K562 (cell line): ENCODE results near the gene NUP133. TPM values are rescaled to one million over a fixed set of nuclear protein-coding genes. Genes with fewer than 3 reads are reported as not detected.
A peak's percentile ranks its signal among the peaks of the same experiment; 100 is the strongest.

Experiments
- ATAC-seq: fragments of 200-7000 bp; cut with Tn5 transposase; 3 replicates; pipeline ENCODE4 v1.9.1; 2020; ENCODE audit warnings: moderate library complexity
- BruUV-seq: library from RNA; stranded (reverse); fragments of 400-500 nt; replicated peaks from 2 replicates; lab custom pipeline; 2021; lab: Mats Ljungman, UMichigan
- CTCF ChIA-PET: fragments of 300-600 bp; formaldehyde crosslinking; extraction: SDS; loops from one replicate; lab custom pipeline; 2021; ENCODE audit warnings: low intra/inter-chr PET ratio; lab: Yijun Ruan, JAX
- POLR2A ChIA-PET: fragments of 300-600, 350-650 bp; sonication (Branson Sonifier 250); formaldehyde crosslinking; extraction: SDS; loops from one replicate; lab custom pipeline; 2021; ENCODE audit warnings: antibody characterized with exemption, inconsistent platforms; lab: Yijun Ruan, JAX
- DNase-seq, 4 experiments: peaks; one replicate each; pipeline versions ENCODE4 v3.0.0 to v3.0.0-alpha.2; 2011 to 2018; ENCODE audit warnings: low spot score in 3 of 4, mixed read lengths in 3 of 4; ENCODE audit errors: extremely low read depth in 1 of 4
- FAIRE-seq: peaks from 2 replicates; lab custom pipeline; 2011; peaks lifted over from hg19 to GRCh38; lab: Jason Lieb, UNC
- H2AFZ ChIP-seq: 2 replicates; pipeline ENCODE4 v1.6.0; 2011; ENCODE audit warnings: low read depth, low read length, control low read depth, inconsistent platforms
- H3K27ac ChIP-seq: fragments of 200-600 bp; 3 replicates; pipeline ENCODE4 v1.8.0; 2011; ENCODE audit warnings: low read depth, mild to moderate bottlenecking, control low read depth, inconsistent platforms, low read length, moderate library complexity, mixed read lengths; ENCODE audit errors: extremely low read depth
- H3K27me3 ChIP-seq, 2 experiments: fragments of 300-600 bp in 1 of 2; 2 replicates in 1 of 2; 3 replicates in 1 of 2; pipeline versions ENCODE4 v1.6.0 to v1.8.0; 2011; ENCODE audit warnings: inconsistent platforms in 2 of 2, low read length in 2 of 2, mild to moderate bottlenecking in 1 of 2, mixed read lengths in 1 of 2, moderate library complexity in 1 of 2; ENCODE audit not compliant: control insufficient read depth in 2 of 2, insufficient read depth in 2 of 2
- H3K36me3 ChIP-seq: fragments of 300-600 bp; 3 replicates; pipeline ENCODE4 v1.8.0; 2011; ENCODE audit warnings: mild to moderate bottlenecking, low read length, inconsistent platforms; ENCODE audit not compliant: control insufficient read depth, insufficient read depth
- H3K4me1 ChIP-seq, 2 experiments: fragments of 200-600 bp in 1 of 2; replicated peaks in 1 of 2; 2 replicates in 1 of 2; 3 replicates in 1 of 2; pipeline versions ENCODE4 v1.5.1 to v1.8.0; 2011; ENCODE audit warnings: inconsistent platforms in 2 of 2, low read length in 2 of 2, mild to moderate bottlenecking in 1 of 2, mixed read lengths in 1 of 2, moderate library complexity in 1 of 2; ENCODE audit not compliant: control insufficient read depth in 2 of 2, insufficient read depth in 2 of 2
- H3K4me2 ChIP-seq: 2 replicates; pipeline ENCODE4 v1.6.1; 2011; ENCODE audit warnings: low read length, control low read depth, inconsistent platforms, mixed read lengths; ENCODE audit not compliant: insufficient read depth
- H3K4me3 ChIP-seq: fragments of 200-600 bp; sonication (generic), shearing (Covaris generic); 2 replicates; pipeline ENCODE4 v1.5.1; 2016; ENCODE audit warnings: control low read depth, inconsistent platforms
- H3K79me2 ChIP-seq: fragments of 200-600 bp; 3 replicates; pipeline ENCODE4 v1.8.0; 2011; ENCODE audit warnings: low read length, inconsistent platforms; ENCODE audit not compliant: control insufficient read depth, insufficient read depth
- H3K9ac ChIP-seq, 2 experiments: 2 replicates each; pipeline versions ENCODE4 v1.6.0 to v1.6.1; 2011; ENCODE audit warnings: low read depth in 2 of 2, low read length in 2 of 2, control low read depth in 1 of 2, inconsistent platforms in 1 of 2, mild to moderate bottlenecking in 1 of 2, mixed read lengths in 1 of 2; ENCODE audit not compliant: insufficient read depth in 1 of 2
- H3K9me1 ChIP-seq: one replicate; pipeline ENCODE4 v1.6.0; 2011; ENCODE audit warnings: inconsistent platforms, mild to moderate bottlenecking, low read length, moderate library complexity; ENCODE audit not compliant: control insufficient read depth, insufficient read depth
- H3K9me3 ChIP-seq: replicated peaks from 2 replicates; pipeline ENCODE4 v1.5.1; 2011; ENCODE audit warnings: low read depth, low read length, inconsistent platforms; ENCODE audit not compliant: control insufficient read depth, insufficient read depth
- H4K20me1 ChIP-seq: replicated peaks from 2 replicates; pipeline ENCODE4 v1.6.1; 2011; ENCODE audit warnings: low read length, inconsistent platforms, mixed read lengths; ENCODE audit not compliant: control insufficient read depth, insufficient read depth
- E2F5 ChIP-seq: sonication (generic); formaldehyde crosslinking; IDR thresholded peaks from 2 replicates; pipeline ENCODE4 v1.8.0; 2022; ENCODE audit warnings: mild to moderate bottlenecking, missing genetic modification reagents
- EHMT2 ChIP-seq: fragments of 450-650 bp; IDR thresholded peaks from 2 replicates; pipeline ENCODE4 v1.6.1; 2018; ENCODE audit warnings: antibody characterized with exemption
- ID3 ChIP-seq, 2 experiments: fragments of 250-450 bp in 1 of 2; fragments of 450-650 bp in 1 of 2; sonication (Bioruptor Pico) in 1 of 2; IDR thresholded peaks; 2 replicates each; pipeline versions ENCODE4 v1.6.1 to v1.8.0; 2016 to 2021; ENCODE audit warnings: mild to moderate bottlenecking in 2 of 2, moderate library complexity in 2 of 2, missing compliant biosample characterization in 1 of 2, missing genetic modification characterization in 1 of 2
- KAT7 ChIP-seq: sonication (generic); formaldehyde crosslinking; IDR thresholded peaks from 2 replicates; pipeline ENCODE4 v1.8.0; 2022; ENCODE audit warnings: missing genetic modification reagents, mild to moderate bottlenecking, borderline replicate concordance
- PBX2 ChIP-seq, 2 experiments: IDR thresholded peaks in 1 of 2; conservative IDR thresholded peaks in 1 of 2; 2 replicates each; pipeline ENCODE4 v1.6.1; 2016; ENCODE audit warnings: low read depth in 2 of 2, mild to moderate bottlenecking in 1 of 2, missing compliant biosample characterization in 1 of 2, missing genetic modification characterization in 1 of 2, moderate library complexity in 1 of 2
- RBM14 ChIP-seq: fragments of 200-400 bp; formaldehyde crosslinking; IDR thresholded peaks from 2 replicates; pipeline ENCODE4 v1.6.1; 2018; ENCODE audit warnings: low read depth, mild to moderate bottlenecking, low read length, moderate library complexity, borderline replicate concordance; ENCODE audit not compliant: insufficient read depth
- RBM25 ChIP-seq: fragments of 200-400 bp; formaldehyde crosslinking; IDR thresholded peaks from 2 replicates; pipeline ENCODE4 v1.6.1; 2018; ENCODE audit warnings: low read length, low read depth, moderate library complexity; ENCODE audit not compliant: severe bottlenecking
- SAFB2 ChIP-seq: fragments of 200-400 bp; formaldehyde crosslinking; IDR thresholded peaks from 2 replicates; pipeline ENCODE4 v1.6.1; 2018; ENCODE audit warnings: borderline replicate concordance, low read length, low read depth, moderate library complexity; ENCODE audit not compliant: severe bottlenecking
- SPI1 ChIP-seq: IDR thresholded peaks from 2 replicates; pipeline ENCODE4 v1.6.1; 2011; ENCODE audit warnings: low read depth, low read length, control low read depth, borderline replicate concordance
- TCF3 ChIP-seq: sonication (generic); formaldehyde crosslinking; IDR thresholded peaks from 2 replicates; pipeline ENCODE4 v1.4.0; 2020; ENCODE audit warnings: mild to moderate bottlenecking, missing genetic modification reagents
- XRCC4 ChIP-seq: IDR thresholded peaks from one replicate; pipeline ENCODE4 v1.6.1; 2011; ENCODE audit not compliant: insufficient read depth, insufficient read length; ENCODE audit errors: extremely low read depth
- ZFP1 ChIP-seq: fragments of 450-650 bp; formaldehyde crosslinking; IDR thresholded peaks from 2 replicates; pipeline ENCODE4 v1.4.0; 2020; ENCODE audit warnings: mild to moderate bottlenecking, mixed read lengths
- ZNF551 ChIP-seq: fragments of 250-450 bp; sonication (Bioruptor Pico); IDR thresholded peaks from 2 replicates; pipeline ENCODE4 v1.5.0; 2021; ENCODE audit warnings: mild to moderate bottlenecking, moderate library complexity
- WGBS: fragments of 100-300 bp; shearing (Covaris generic); methylation state at CpG from one replicate; pipeline ENCODE4 v1.1.6; 2016; ENCODE audit warnings: low coverage, mixed read lengths; ENCODE audit not compliant: insufficient coverage; ENCODE audit errors: missing lambda C conversion rate; 5-methylcytosine and 5-hydroxymethylcytosine counted together
- in situ Hi-C: fragments of 300-500 bp; cut with MboI; formaldehyde crosslinking; loops from 4 replicates; pipeline ENCODE4 v1.15.0; 2018; ENCODE audit warnings: inconsistent platforms, mixed read lengths
- intact Hi-C: fragments of 100-400 bp; cut with micrococcal nuclease; formaldehyde crosslinking; loops from 2 replicates; pipeline ENCODE4 v1.14.2; 2022
- polyA plus RNA-seq, 8 experiments: library from polyadenylated mRNA; depleted of rRNA in 4 of 8; stranded (reverse) in 5 of 8; unstranded in 3 of 8; fragments of >200 nt; fragmentation: Nextera tagmentation in 2 of 8; fragmentation: Illumina TruSeq in 1 of 8; extraction: Ambion mirVana in 2 of 8; extraction: Trizol in 1 of 8; gene quantifications; 2 replicates each; pipeline versions ENCODE4 v1.2.1 to v1.2.3, GENCODE V29; 2011 to 2014; ENCODE audit warnings: inconsistent platforms in 1 of 8, missing spikeins in 1 of 8
- total RNA-seq, 7 experiments: library from RNA; depleted of rRNA in 6 of 7; stranded (reverse); fragments of >200 nt in 6 of 7; fragmentation: Illumina TruSeq in 2 of 7; extraction: Trizol in 2 of 7; gene quantifications; 2 replicates each; pipeline versions ENCODE4 v1.2.1 to v1.2.3, GENCODE V29; 2011 to 2021; ENCODE audit warnings: low replicate concordance in 1 of 7

Gene NUP133
- total and polyA plus RNA-seq, 9 of the 15 experiments (the other 6 are each of a cell fraction or from before 2014, with no cell fraction given) = 21.7 to 85.1 (median 61.3) TPM

- TF ChIP-seq XRCC4 = no peak
Measured at GRCh38 chr1:229480495-229480894, 27.6 kb downstream of the NUP133 start (continued).

GRCh38 chr1:229479660-229480399 is 28.3 kb downstream of the NUP133 start:
- 69% methylated on average over 10 of the region's 10 CpGs for WGBS
- no peak overlapping the region for H3K9ac ChIP-seq
- no peak overlapping the region for H2AFZ ChIP-seq
- peaks cover 0 to 8% of the 10 kb centered on the region in 2 experiments; a peak in 1 of 5 replicates for H3K4me1 ChIP-seq
- H3K9me3 ChIP-seq = no peaks in the 10 kb centered on the region
- ChIA-PET CTCF (interaction anchor here (4.1 kb wide), 1 partner anchor 221 kb away, joined by 50 read pairs; no protein-coding TSS in a partner anchor), POLR2A (interaction anchor here (1.4 to 1.5 kb wide), 2 partner anchors 12 to 221 kb away, joined by 3 to 4 read pairs; no protein-coding TSS in a partner anchor)
- H3K4me2 ChIP-seq = no peak overlapping the region
- intact Hi-C loops (loop anchor here (5.0 kb wide), 1 partner anchor 58 kb away; no protein-coding TSS in a partner anchor), in situ Hi-C loops (loop anchor here (5.0 to 10.0 kb wide), 2 partner anchors 218 to 795 kb away; no protein-coding TSS in a partner anchor)
- no peak overlapping the region for H3K27ac ChIP-seq
- H3K4me3 ChIP-seq = no peak overlapping the region
- H3K79me2 ChIP-seq = no peaks in the 10 kb centered on the region
- H3K27me3 ChIP-seq = no peaks in the 10 kb centered on the region
- ATAC-seq (peak; percentile 67), FAIRE-seq (no peak), DNase-seq (peak in 2 of 4 experiments; percentile 18 to 38)
- H3K36me3 ChIP-seq = peaks cover 87% of the 10 kb centered on the region
- BruUV-seq = no TSS peak
- H3K9me1 ChIP-seq = no peaks in the 10 kb centered on the region
- H4K20me1 ChIP-seq = no peaks in the 10 kb centered on the region; the same call in 1 of the 2 replicates
- TF ChIP-seq ZFP1 (CRISPR knock-in tag) = no peak
- TF ChIP-seq TCF3 (CRISPR knock-in tag) = 0 out of 2 replicates have a peak, but pooled peaks have one; percentile 10
- peak; percentile 30; the same call in 1 of the 2 replicates for TF ChIP-seq EHMT2
- TF ChIP-seq E2F5 (CRISPR knock-in tag) = no peak
- TF ChIP-seq KAT7 = no peak
- TF ChIP-seq SPI1 = peak; percentile 72; the same call in 1 of the 2 replicates
- no peak for TF ChIP-seq ZNF551 (CRISPR knock-in tag)
- no peak for TF ChIP-seq SAFB2
- no peak for TF ChIP-seq RBM14
- no peak for TF ChIP-seq PBX2 (CRISPR knock-in tag; IDR thresholded peaks at IDR 0.05; ENCODE audit: low read depth)
- peak; percentile 72 for TF ChIP-seq PBX2 (tag; conservative IDR thresholded peaks at IDR 0.05; ENCODE audit: low read depth)
- no peak for TF ChIP-seq ID3 (CRISPR knock-in tag; IDR thresholded peaks at IDR 0.05)
- peak; percentile 38; the same call in 1 of the 2 replicates for TF ChIP-seq ID3 (tag; IDR thresholded peaks at IDR 0.05)
- TF ChIP-seq RBM25 = no peak
